AG10803 (cell line): ENCODE data around the gene AGT.

Experiments used
- DNase-seq: peaks from one replicate; pipeline ENCODE4 v3.0.0; 2010; ENCODE audit warnings: low read depth
- H3K4me3 ChIP-seq: 2 replicates; pipeline ENCODE4 v1.5.1; 2011; ENCODE audit warnings: mild to moderate bottlenecking, low read length, control low read depth
- TF ChIP-seq, protein P1 (sequence below): conservative IDR thresholded peaks from 2 replicates; pipeline ENCODE4 v1.5.1; 2011; ENCODE audit warnings: mild to moderate bottlenecking, low read length, control low read depth, inconsistent platforms

Gene AGT

DNA sequence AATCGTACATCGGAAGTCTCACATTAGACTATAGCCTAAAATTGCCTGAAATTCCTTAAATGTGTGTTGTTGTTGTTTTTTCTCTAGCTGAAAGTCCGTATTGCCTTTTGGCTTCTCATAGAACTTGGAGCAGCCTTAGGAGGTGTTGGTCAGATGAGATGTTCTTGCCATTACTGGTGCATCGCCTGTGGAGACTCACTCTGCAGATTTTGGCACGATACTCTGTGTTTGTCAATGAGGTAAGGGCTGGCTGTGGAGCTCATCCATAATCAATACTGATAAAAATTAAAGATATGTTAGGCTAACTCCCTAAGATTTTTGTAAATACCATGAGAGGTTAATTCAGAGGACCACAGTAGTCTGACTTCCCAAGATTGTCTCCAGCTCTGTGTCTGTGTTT is 28.9 kb downstream of the AGT start:
- no peak overlapping the region for H3K4me3 ChIP-seq
- no peak for DNase-seq
- TF ChIP-seq, protein P1, sequence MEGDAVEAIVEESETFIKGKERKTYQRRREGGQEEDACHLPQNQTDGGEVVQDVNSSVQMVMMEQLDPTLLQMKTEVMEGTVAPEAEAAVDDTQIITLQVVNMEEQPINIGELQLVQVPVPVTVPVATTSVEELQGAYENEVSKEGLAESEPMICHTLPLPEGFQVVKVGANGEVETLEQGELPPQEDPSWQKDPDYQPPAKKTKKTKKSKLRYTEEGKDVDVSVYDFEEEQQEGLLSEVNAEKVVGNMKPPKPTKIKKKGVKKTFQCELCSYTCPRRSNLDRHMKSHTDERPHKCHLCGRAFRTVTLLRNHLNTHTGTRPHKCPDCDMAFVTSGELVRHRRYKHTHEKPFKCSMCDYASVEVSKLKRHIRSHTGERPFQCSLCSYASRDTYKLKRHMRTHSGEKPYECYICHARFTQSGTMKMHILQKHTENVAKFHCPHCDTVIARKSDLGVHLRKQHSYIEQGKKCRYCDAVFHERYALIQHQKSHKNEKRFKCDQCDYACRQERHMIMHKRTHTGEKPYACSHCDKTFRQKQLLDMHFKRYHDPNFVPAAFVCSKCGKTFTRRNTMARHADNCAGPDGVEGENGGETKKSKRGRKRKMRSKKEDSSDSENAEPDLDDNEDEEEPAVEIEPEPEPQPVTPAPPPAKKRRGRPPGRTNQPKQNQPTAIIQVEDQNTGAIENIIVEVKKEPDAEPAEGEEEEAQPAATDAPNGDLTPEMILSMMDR = no peak

DNA sequence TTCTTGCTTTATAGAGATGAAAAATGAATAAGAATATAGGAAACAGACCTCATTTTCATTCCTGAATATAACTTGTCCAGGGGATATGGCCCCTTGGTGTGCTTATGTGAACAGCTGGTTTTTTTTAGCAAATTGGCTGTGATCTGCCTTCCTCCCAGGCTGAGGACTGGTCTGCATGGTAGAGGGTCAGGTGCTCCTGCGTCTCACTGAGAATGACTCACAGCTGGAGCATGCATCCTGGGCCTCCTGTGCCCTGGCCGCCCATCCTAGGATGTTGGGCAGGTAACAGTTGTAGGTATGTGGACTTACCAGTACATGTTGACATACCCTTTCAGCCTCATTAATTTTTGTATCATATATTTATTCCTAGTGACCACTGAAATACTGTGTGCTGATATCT is 29.8 kb downstream of the AGT start:
- DNase-seq = no peak
- TF ChIP-seq, protein P1 = no peak
- no peak overlapping the region for H3K4me3 ChIP-seq

DNA sequence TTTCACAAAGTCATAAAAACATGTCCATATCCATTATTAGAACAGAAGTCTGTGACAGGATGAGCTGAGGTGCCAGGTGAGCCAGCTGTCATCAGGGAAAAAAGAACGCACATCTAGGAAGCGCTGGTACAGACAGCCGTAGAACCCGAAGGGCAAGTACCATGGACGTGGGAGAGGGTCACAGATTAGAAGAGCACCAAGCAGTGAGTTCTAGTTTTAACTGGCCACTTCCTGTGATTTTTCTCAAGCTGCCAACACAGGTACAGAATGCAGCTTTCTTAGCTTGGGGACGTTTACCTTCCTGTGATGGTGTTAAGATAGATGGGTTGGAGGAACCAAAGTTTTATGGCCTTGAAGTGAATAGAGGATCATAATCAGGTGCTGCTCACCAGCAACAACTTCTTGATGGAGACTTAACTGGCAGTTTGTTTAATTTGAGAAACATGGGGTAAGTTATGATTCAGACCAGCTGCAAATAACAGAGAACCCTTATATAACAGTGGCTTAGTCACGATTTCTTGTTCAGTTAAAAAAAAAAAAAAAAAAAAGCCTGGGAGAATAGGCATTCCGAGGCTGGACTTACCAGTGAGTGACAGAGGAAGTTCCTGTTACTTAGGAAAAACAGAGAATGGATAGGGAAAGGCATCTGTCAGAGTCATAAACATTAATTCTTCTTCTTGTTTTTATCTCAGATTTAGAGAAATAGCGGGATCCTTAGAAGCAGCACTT is 30.9 kb downstream of the AGT start:
- peak; percentile 77 for DNase-seq
- H3K4me3 ChIP-seq = no peak overlapping the region
- TF ChIP-seq, protein P1 = no peak

DNA sequence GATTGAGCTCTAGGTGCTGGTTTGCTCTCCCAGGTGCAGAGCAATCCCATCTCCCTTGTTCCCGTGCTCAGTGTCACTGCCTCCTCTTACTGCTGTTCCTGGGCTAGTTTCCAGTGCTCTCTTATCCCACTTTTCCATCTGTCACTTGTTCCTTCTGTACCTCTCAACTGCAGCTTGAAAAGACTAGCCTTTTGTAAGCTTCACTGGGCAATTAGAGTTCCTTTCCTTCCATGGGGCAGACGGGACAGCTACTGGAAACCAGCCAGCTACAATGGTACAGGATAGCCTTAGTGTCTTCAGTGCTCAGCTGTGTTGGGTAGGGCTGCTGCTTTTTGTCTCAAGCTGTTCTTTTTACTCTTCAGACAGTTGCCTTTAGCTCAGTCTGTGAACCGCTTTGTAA is 31.6 kb downstream of the AGT start:
- H3K4me3 ChIP-seq = no peak overlapping the region
- no peak for DNase-seq
- TF ChIP-seq, protein P1 = no peak

DNA sequence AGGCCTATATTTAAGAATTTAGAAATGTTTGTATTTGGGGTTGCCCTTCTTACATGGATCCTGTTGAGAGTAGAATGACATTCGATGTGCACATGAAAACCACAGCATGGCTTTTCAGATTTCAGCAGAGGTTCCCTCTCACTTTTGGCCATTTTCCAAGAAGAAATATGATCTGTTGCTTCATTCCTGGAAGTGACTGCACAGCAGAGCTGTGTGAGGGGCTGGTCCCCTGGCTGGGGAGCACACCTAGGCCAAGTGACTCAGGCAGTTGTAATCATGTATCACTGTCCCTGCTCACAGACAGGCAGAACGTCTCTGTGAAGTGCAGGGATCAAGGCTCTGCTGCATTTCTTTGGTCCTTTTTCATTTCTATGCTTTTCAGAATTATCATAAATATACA is 32.3 kb downstream of the AGT start:
- TF ChIP-seq, protein P1 = no peak
- peak; percentile 74 for DNase-seq
- no peak overlapping the region for H3K4me3 ChIP-seq

DNA sequence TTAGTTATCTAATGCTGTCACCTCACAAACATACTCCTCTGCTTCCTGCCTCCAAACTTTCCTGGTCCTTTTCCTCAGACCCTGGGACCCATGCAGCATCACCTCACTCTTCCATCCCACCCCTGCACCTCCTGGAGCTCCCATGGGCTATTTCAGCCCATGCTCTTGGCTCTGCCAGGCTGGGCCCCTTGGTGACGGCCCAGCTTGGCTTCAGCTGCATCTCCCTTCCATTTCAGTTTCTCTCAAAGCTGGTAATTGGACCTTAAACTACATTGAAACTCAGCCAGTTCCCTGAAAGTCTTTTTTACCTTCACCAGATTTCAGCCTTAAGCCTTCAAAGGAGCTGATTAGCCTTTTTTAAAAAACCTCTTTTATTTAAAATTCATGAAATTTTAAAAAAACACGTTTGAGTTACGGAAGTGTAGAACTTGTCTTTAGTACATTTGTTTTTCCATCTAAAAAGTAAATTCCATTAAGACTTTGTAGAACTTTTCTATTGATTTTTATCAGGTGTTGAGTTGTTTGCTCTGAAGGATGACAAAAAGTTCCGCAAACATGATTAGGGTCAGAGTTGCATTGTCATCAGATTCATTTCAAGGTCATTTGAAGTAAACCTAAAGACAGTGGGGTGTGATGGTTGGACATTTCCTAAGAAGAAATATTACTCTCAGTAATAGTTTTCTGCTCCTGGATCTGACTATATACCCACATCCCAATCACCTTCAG is 33.5 kb downstream of the AGT start:
- no peak overlapping the region for H3K4me3 ChIP-seq
- TF ChIP-seq, protein P1 = no peak
- DNase-seq = no peak

DNA sequence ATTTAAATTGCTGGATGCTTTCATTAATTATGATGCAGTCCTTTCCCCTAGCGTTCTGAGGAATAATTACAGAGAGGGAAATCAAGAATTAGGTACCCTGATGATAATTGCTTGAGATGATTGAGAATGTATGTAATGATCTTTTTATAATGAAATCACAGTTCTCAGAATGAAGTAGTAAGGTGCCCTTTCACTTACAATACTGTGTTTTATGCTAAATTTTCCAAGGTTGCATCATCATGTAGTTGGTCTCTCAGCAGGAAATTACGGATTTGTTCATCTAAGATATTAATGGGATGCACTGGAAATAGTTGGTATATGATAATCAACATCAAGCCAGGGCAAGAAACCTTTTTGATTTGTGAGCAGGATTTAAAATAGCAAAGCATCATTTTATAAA is 34.1 kb downstream of the AGT start:
- TF ChIP-seq, protein P1 = no peak
- no peak overlapping the region for H3K4me3 ChIP-seq
- no peak for DNase-seq
